ENCODE measurements around the gene PNPLA1.

Gene PNPLA1

DNA sequence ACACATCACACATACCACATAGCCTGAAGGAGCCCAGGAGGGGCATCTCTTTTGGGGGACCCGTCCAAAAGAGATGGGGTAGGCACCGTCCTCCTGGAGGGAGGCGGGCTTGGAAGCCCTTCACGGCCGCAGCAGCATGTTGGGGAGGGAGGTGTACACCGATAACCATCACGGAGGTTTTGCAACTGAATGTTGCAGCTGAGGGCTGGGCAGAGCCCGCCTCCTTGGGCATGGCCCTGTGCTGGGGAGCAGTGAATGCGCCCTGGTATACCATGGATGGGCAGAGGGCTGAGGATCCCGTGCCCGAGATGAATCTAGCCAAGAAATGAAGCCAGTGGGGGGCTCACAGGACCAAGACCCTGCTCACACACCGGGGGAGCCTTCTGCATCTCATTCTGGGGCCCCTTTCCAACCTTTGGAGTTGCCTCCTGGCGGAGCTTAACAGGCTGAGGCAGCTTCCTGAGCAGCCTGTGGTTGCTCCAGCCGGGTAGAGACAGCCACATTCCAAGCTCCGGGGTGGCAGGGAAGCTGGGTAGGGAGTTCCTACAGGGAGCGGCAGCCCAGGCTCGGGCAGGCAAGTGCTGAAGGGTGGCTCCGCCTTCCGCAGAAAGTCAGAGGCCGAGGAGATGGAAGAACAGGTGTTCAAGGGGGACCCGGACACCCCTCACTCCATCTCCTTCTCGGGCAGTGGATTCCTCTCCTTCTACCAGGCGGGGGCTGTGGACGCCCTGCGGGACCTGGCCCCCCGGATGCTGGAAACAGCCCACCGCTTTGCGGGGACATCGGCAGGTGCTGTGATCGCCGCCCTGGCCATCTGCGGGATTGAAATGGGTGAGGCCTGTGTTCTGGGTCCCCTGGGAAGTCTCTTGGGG is at the start of gene PNPLA1:
TSS of gene PNPLA1 (plus strand) at position 227 of the 872 bp plus-strand sequence. CDS start at position 627, 400 bp downstream.
- no peak for DNase-seq (ENCODE audit: low read depth in 2 of 2)

GRCh38 chr6:36220226-36220625 is 49.6 kb upstream of the PNPLA1 start:
- no peak for DNase-seq (ENCODE audit: low read depth in 2 of 2)

GRCh38 chr6:36221674-36222073 is 48.2 kb upstream of the PNPLA1 start:
- no peak for DNase-seq (ENCODE audit: low read depth in 2 of 2)

GRCh38 chr6:36222924-36223323 is 46.9 kb upstream of the PNPLA1 start:
- no peak for DNase-seq (ENCODE audit: low read depth in 2 of 2)

DNA sequence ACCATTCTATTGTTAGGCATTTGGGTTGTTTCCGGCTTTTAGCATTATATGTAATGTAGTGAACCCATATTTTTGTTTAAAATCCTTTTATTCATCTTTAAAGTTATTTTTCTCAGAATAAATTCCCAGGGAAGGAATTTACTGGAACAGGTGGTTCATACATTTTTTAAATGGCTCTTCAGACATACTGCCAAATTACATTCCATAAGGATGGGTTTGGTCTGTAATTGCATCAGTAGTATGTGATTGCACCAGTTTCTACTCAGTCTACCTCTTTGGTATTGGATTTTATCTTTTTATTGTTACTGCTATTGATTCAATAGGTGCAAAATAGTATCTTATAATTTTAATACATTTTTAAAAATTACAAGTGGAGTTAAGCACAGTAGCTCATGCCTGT is 46.2 kb upstream of the PNPLA1 start:
- no peak for DNase-seq (ENCODE audit: low read depth in 2 of 2)

- no peak for DNase-seq (ENCODE audit: low read depth in 2 of 2)
Observed at GRCh38 chr6:36224918-36225461, 44.9 kb upstream of the PNPLA1 start.

- DNase-seq (ENCODE audit: low read depth in 2 of 2): no peak
Observed at GRCh38 chr6:36226438-36227047, 43.3 kb upstream of the PNPLA1 start.

DNA sequence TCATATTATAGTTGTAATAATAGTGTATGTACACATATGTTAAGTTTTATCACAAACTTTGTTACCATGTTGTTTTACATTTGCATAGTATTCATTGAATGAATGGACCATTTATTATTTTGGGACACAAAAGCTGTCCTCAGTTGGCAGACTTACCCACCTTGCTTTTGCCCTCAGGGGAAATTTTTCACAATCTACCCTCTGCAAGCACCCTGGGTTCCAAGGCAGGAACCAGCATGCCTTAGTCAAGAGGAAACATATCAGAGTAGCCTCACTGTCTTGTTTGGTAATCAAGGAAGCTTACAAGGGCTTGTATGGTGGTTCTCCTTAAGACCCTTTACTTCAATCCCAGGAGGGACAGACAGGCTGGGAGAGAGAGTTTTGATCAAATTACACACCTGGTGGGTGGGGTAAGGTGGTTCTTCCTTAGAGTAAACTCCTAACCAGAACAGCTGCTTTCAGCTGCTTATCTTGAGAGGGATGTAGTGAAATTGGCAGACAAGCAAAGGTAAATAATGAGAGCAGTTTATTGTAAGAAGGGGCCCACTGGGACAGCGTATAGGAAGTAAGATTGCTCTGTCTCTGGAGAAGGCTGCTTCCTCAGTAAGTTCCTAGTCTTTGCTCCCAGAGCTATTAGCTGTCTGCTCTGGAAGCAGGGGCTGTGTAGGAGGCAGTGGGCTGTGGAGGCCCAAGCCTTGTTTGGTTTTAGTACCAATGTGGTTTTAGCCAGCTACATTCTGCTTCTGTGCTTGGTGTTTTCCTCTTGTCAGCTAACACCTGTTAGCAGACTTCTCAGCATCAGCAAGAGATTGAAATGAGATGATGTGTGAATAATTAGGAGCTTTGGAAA is 42.3 kb upstream of the PNPLA1 start:
- DNase-seq (ENCODE audit: low read depth in 2 of 2): no peak

DNA sequence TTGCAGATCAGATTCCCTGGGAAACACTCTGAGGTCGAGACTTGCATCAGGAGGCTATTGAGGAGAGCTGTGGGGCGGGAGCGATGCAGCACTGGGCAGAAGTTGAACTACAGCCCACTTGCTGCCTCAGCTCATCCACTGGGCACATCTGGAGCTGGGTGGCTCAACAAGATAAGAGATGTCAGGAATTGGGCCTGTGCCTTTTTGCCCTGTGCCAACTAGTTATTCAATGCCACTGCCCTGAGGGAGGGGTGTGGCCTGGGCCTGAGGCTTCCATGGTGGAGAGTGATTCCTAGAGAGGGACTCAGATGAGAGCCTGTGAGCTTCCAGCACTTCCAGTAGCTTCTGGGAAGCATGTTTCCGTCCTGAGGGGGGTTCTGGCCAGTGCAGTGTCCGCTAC is 40.6 kb upstream of the PNPLA1 start:
- no peak for DNase-seq (ENCODE audit: low read depth in 2 of 2)

GRCh38 chr6:36230371-36230770 is 39.5 kb upstream of the PNPLA1 start:
- DNase-seq (ENCODE audit: low read depth in 2 of 2): no peak

- DNase-seq (ENCODE audit: low read depth in 2 of 2): no peak
Observed at GRCh38 chr6:36232172-36232571, 37.7 kb upstream of the PNPLA1 start.

- no peak for DNase-seq (ENCODE audit: low read depth in 2 of 2)
Observed at GRCh38 chr6:36235309-36235708, 34.6 kb upstream of the PNPLA1 start.

- no peak for DNase-seq (ENCODE audit: low read depth in 2 of 2)
Observed at GRCh38 chr6:36235862-36236261, 34.0 kb upstream of the PNPLA1 start.

DNA sequence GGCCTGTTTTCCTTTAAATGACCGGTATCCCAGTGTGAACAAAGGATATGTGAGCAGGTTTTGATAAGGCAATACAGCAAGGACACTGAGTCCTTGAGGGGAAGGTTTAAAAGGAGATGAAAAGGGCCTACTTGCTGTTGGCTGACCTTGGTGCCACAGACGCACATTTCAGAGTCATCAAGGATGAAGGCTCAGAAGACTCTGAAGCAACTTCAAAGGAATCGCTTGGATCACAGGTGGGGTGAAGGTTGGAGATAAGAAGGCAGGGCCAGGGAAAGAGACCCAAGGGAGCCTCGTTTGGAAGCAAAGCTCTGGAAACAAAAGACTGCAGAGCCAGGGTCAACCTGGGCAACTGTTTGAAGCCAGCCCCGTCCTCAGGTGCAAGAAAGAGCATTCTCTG is 30.1 kb upstream of the PNPLA1 start:
- no peak for DNase-seq (ENCODE audit: low read depth in 2 of 2)

GRCh38 chr6:36241728-36242127 is 28.1 kb upstream of the PNPLA1 start:
- DNase-seq (ENCODE audit: low read depth in 2 of 2): no peak

DNA sequence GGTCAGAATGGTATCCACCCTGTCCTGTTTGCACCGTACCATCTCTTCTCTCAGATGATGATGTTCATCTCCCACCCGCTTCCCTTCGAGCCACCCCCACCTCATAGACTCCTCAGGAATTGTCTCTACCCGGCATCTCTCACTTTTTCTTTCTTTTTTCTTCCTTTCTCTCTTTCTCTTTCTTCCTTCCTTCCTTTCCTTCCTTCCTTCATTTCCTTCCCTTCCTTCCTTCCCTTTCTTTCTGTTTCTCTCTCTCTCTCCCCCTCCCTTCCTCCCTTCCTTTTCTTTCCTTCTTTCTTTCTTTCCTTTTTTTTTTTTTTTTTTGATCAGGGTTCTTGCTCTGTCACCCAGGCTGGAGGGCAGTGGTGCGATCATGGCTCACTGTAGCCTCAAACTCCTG is 27.7 kb upstream of the PNPLA1 start:
- DNase-seq (ENCODE audit: low read depth in 2 of 2): no peak

- DNase-seq (ENCODE audit: low read depth in 2 of 2): no peak
Observed at GRCh38 chr6:36242626-36243025, 27.2 kb upstream of the PNPLA1 start.

- no peak for DNase-seq (ENCODE audit: low read depth in 2 of 2)
Observed at GRCh38 chr6:36243562-36244212, 26.2 kb upstream of the PNPLA1 start.

DNA sequence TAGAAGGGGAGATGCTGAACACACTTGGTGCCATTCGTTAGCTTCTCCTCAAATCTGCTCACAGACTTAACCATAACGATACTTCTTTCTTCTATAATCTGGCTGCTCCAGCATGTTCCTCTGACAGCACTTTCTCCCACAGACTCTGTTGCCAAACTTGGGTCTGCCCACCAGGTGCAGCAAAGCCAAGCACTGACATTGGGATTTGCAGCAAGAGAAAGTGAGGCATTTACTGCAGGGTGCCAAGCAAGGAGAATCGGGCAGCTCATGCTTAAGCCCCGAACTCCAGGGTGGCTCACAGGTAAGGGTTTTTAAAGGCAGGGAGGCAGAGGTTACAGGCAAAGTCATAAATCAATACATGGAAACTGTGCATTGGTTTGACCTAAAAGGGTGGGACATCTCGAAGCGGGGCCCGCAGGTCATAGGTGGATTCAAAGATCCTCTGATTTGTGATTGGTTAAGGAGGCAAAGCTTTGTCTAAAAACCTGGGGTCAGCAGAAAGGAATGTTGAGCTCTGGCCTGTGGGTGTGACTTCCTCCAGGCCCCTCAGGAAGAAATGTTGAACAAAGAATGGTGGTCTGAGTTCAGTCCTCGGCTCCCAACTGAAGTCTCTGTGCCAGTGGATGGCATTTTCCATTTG is 25.1 kb upstream of the PNPLA1 start:
- DNase-seq (ENCODE audit: low read depth in 2 of 2): no peak

GRCh38 chr6:36245572-36246061 is 24.2 kb upstream of the PNPLA1 start:
- no peak for DNase-seq (ENCODE audit: low read depth in 2 of 2)

Data from stimulated activated CD8-positive, alpha-beta memory T cell treated with anti-CD3 and anti-CD28 coated beads, Interleukin-15, amount 100 ng/mL, for 48 hours (primary cell).